K562 (cell line): ENCODE results near the gene COL4A2.

Source experiments
- ARID2 ChIP-seq: fragments of 450-650 bp; IDR thresholded peaks from 2 replicates; pipeline ENCODE4 v1.6.1; 2017; ENCODE audit warnings: antibody characterized with exemption, mild to moderate bottlenecking
- CEBPB ChIP-seq: fragments of 450-650 bp; IDR thresholded peaks from 2 replicates; pipeline ENCODE4 v1.6.1; 2016; ENCODE audit warnings: missing genetic modification characterization, missing compliant biosample characterization
- HMG20A ChIP-seq: fragments of 450-650 bp; formaldehyde crosslinking; conservative IDR thresholded peaks from 2 replicates; pipeline ENCODE4 v1.4.0; 2020; ENCODE audit warnings: mild to moderate bottlenecking, mixed read lengths
- KLF10 ChIP-seq: fragments of 250-450 bp; sonication (Bioruptor Pico); IDR thresholded peaks from 2 replicates; pipeline ENCODE4 v1.6.1; 2021; ENCODE audit warnings: matching md5 sums
- SIN3A ChIP-seq, 2 experiments: fragments of 150-350 bp in 1 of 2; IDR thresholded peaks; 2 replicates each; pipeline ENCODE4 v1.6.1; 2011 to 2016; ENCODE audit warnings: borderline replicate concordance in 2 of 2, low read depth in 2 of 2, low read length in 2 of 2, mild to moderate bottlenecking in 2 of 2, moderate library complexity in 2 of 2; ENCODE audit not compliant: control insufficient read depth in 1 of 2
- SREBF1 ChIP-seq: fragments of 150-350 bp; IDR thresholded peaks from 2 replicates; pipeline ENCODE4 v1.6.1; 2014; ENCODE audit warnings: antibody characterized with exemption, low read depth, low read length, borderline replicate concordance
- THRAP3 ChIP-seq: fragments of 450-650 bp; IDR thresholded peaks from 2 replicates; pipeline ENCODE4 v1.6.1; 2016; ENCODE audit warnings: mild to moderate bottlenecking, inconsistent platforms, borderline replicate concordance

DNA sequence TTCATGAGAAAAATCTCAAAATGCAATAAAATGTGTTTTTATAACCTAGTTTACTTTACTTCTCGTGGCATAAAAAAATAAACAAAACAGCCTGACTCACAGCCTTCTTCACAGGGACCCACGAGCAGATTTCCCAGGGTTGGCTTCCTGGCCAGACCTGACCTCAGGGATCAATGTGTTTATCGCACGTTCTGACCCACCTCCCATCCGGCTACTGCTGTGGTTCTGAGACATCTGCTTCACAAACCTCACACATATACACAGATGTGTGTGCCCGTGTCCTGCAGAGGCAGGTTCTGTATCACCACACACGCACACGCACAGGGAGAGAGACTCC lies 118.3 kb downstream of the COL4A2 start:
- TF ChIP-seq ARID2: no peak
- TF ChIP-seq KLF10 (CRISPR knock-in tag): no peak
- no peak for TF ChIP-seq HMG20A (CRISPR knock-in tag)
- TF ChIP-seq THRAP3: no peak
- no peak for TF ChIP-seq CEBPB (tag)
- TF ChIP-seq SIN3A (IDR thresholded peaks at IDR 0.05; ENCODE audit: borderline replicate concordance in 2 of 2, control insufficient read depth in 1 of 2, low read depth in 2 of 2, low read length in 2 of 2): no peak
- TF ChIP-seq SREBF1: no peak
